GM12872 (cell line): ENCODE results near the gene DGKA.
A peak's percentile ranks its signal among the peaks of the same experiment; 100 is the strongest.

Experiments used
- TF ChIP-seq, protein P1 (sequence below): IDR thresholded peaks from 3 replicates; pipeline ENCODE4 v1.5.1; 2011; ENCODE audit warnings: low read depth, mild to moderate bottlenecking, low read length, moderate library complexity; ENCODE audit not compliant: insufficient read depth

Gene DGKA

DNA sequence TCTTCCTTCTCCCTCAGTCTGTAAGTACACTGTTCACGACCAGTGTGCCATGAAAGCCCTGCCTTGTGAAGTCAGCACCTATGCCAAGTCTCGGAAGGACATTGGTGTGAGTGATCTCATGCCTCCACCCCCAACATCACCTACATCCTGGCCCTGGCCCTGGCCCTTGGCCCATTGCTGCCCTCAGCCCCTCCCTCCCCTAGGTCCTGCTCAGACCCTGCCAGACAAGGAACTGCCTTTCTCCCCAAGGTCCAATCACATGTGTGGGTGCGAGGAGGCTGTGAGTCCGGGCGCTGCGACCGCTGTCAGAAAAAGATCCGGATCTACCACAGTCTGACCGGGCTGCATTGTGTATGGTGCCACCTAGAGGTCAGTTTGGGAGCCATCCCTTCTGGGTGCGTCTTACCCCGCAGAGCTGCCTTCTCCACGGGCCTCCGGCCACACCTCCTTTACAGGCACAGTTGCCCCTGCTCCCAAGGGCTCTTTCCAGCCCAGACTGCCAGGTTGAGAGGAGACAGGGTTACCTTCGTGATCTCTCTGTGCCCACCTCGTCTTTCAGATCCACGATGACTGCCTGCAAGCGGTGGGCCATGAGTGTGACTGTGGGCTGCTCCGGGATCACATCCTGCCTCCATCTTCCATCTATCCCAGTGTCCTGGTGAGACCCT, 9.2 kb downstream of the DGKA start:
- TF ChIP-seq, protein P1, sequence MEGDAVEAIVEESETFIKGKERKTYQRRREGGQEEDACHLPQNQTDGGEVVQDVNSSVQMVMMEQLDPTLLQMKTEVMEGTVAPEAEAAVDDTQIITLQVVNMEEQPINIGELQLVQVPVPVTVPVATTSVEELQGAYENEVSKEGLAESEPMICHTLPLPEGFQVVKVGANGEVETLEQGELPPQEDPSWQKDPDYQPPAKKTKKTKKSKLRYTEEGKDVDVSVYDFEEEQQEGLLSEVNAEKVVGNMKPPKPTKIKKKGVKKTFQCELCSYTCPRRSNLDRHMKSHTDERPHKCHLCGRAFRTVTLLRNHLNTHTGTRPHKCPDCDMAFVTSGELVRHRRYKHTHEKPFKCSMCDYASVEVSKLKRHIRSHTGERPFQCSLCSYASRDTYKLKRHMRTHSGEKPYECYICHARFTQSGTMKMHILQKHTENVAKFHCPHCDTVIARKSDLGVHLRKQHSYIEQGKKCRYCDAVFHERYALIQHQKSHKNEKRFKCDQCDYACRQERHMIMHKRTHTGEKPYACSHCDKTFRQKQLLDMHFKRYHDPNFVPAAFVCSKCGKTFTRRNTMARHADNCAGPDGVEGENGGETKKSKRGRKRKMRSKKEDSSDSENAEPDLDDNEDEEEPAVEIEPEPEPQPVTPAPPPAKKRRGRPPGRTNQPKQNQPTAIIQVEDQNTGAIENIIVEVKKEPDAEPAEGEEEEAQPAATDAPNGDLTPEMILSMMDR: peak; percentile 96

DNA sequence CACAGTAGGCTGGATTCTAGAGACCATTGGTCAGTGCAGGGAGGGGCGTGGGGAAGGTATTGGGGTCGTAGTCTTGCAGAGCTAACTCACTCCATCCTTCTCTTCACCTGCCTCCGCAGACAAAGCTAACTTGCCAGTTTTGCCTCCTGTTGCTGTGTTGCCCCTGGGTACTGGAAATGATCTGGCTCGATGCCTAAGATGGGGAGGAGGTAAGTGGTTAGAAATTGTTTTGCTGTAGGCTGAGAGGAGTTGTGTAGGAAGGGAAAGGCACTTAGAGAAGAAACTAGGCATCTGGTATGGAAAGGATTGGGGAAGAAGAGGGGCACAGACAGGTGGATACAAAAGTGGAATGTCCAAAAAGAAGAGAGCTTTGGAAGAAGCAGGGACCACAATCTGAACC, 11.1 kb downstream of the DGKA start:
- TF ChIP-seq, protein P1: no peak

DNA sequence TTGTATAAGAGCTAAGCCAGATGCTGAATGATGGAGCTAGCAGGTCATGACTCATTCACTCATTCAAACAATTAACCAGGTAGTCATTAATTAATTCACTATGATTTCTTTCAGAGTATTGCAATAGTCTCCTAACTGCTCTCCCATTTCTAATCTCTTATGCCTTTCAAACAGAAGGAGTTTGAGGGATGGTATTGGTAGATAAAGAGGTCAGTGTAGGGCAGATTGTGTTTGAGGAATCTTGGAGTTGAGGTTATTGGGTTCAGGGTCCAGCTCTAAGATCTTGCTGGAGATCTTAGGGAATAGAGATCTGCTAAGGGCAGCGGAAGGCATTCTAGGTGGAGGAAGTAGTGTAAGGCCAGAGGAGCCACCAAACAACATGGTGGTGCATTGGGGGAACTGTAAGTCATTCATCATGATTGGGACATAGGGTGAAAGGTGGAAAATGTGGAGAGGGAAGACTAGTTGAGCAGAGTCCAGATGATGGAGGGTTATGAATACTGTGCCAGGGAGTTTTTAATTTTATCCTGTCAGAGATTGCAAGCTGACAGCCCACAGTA, 11.7 kb downstream of the DGKA start:
- TF ChIP-seq, protein P1: no peak

DNA sequence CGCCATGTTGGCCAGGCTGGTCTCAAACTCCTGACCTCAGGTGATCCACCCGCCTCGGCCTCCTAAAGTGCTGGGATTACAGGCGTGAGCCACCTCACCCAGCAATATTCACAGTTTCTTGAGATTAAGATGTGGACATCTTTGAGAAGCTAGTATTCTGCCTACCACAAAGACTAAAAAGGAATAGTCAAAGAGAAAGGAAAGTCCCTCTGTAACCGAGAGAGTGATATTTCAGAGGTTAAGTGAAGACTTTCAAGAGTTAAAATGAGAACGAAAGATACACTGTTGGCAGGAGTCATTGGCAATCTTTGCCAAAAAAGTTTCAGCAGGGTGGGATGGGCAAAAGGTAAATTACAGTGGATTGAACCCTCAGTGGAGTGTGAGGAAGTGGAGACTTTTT, 15.6 kb downstream of the DGKA start:
- TF ChIP-seq, protein P1: no peak

DNA sequence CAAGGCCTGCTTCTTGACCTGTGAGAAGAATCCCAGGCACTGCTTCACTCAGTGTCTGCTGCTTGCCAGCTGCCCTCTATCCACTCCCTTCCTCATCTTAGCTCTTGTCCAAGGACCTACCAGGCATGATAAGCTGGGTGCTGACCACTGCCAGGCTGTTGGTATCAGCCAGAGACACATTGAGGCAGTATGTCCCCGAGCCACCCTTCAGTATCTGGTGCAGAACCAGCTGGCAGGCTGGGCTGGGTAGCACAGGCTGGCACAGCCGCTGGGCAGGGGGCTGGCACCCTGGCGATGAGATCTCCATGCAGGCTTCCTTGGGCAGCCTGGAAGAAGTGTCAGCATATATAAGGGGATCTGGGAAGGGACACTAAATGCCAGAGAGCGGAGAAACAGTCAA, 24.4 kb downstream of the DGKA start:
- TF ChIP-seq, protein P1: no peak

DNA sequence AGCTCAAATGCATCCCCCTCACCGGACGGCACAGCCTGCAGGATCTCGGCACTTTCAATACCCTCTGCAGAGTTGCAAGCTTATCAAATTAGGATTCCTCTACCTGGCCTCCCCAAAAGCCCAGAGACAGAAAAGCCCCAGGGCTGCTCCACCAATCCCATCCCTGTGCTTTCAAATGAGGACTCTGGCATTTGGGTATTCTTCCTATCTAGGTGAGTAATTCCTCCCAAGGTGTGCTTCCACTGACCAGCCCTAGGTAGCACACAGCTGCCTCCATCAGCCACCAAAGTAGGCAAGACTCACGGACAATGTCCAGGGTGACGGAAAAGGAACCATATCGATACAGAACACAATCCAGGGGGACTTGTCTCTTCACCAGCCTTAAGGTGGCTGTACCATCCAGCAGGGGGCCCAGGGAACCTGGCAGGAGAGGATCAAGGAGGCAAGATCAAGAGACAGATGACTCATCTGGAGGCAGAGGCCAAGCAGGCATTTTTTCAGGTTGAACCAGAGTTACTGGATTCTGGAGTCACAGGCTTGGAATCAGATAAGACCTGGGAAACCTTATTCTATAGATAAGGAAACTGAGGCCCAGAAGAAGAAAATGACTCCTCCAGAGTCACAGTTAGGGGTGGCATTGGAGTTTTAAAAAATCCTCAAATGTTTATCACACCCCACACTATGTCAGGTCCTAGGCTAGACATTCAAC, 25.0 kb downstream of the DGKA start:
- TF ChIP-seq, protein P1: peak; percentile 51

DNA sequence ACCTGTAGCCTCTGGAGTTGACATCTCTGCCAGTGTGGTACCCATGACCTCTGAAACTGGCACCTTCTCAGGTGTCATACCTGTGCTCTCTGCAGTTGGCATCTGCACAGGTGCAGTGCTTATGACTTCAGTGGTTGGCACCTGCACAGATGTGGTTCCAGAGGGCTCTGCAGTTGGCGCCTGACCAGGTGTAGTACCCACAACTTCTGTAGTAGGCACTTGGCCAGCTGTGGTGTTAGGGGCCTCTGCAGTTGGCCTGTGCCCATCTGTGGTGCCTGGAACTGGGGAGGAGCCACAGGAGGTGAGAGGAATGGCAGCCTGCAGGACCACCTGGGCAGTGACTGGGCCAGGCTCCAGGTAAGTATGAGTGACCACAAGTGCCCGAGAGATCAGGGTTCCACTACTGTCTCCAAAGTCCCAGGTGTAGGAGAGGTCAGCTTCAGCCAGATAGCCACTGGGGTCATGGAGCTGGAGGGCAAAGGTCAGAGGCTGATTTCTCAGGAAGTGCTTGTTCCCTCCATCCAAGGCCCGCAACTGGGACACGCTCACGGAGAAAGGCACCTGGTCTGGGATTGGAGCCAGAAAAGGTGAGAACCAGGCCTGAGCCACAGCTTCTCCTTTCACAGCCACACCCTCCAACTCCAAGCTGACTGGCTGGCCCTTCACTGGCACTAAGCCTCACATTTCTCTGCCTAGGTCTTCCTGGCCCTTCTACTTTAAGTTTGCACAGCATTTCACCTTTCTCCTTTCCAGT, 26.3 kb downstream of the DGKA start:
- TF ChIP-seq, protein P1: no peak
